Measurements from ENCODE around the gene PF4V1.

The PF4V1 gene

DNA sequence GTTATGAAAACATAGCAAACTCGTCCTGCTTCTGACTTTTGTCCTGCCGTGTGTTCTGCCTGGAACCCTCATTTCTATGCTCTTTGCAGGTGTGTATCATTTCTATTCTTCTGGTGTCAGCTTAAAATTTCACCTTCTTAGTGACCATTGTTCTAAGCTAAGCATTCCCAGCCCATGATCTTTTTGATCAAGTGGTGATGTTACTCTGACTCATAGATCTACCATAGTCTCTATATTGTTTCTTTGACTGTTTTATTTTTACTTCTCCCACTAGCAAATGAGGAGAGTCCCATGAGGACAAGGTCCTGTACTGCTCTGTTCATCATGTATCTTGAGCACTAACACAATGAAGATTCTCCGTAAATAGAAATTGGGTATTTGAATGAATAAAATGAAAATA is 30.7 kb upstream of the PF4V1 start:
- Histone ChIP-seq H4K8ac (ENCODE audit: low read depth, low read length) (no peak overlapping the region), H2AFZ (ENCODE audit: low read length) (no peak overlapping the region), H2BK15ac (ENCODE audit: low read length) (no peak overlapping the region), H3K18ac (ENCODE audit: low read length) (no peak overlapping the region), H2BK120ac (ENCODE audit: low read depth, low read length) (no peak overlapping the region), H3K27ac (replicated peaks; ENCODE audit: low read length) (no peak overlapping the region), H3K4me3 (ENCODE audit: low read length in 2 of 2) (no peak overlapping the region), H2BK5ac (ENCODE audit: low read length) (no peak overlapping the region), H3K14ac (ENCODE audit: low read length) (no peak overlapping the region), H3K4ac (ENCODE audit: low read length) (no peak overlapping the region), H2AK5ac (ENCODE audit: low read depth, low read length) (no peak overlapping the region), H2BK12ac (ENCODE audit: low read length) (no peak overlapping the region), H3K4me2 (ENCODE audit: insufficient read depth, low read length, poor library complexity, severe bottlenecking) (no peak overlapping the region), H3K9ac (ENCODE audit: low read depth, low read length, poor library complexity) (no peak overlapping the region), H3K4me1 (ENCODE audit: control insufficient read depth in 2 of 2, insufficient read depth in 1 of 2, low read depth in 1 of 2, low read length in 2 of 2) (no peaks in the 10 kb centered on the region), H3K27me3 (ENCODE audit: control insufficient read depth in 3 of 3, insufficient read depth in 3 of 3, low read depth in 1 of 3, low read length in 3 of 3) (no peaks in the 10 kb centered on the region), H4K91ac (ENCODE audit: low read depth, low read length, poor library complexity) (no peak overlapping the region), H3K23ac (ENCODE audit: low read depth, low read length, poor library complexity) (no peak overlapping the region), H3K36me3 (replicated peaks in 1 of 2; ENCODE audit: control insufficient read depth in 2 of 2, insufficient read depth in 2 of 2, low read length in 2 of 2) (no peaks in the 10 kb centered on the region), H3K79me1 (ENCODE audit: low read depth, low read length) (no peaks in the 10 kb centered on the region), H3K9me3 (replicated peaks in 1 of 2; ENCODE audit: control insufficient read depth in 2 of 2, insufficient read depth in 1 of 2, low read depth in 1 of 2, low read length in 2 of 2) (no peaks in the 10 kb centered on the region)
- no CpG with 5 or more reads among the region's 3 CpGs for WGBS, 2 donors (ENCODE audit: extremely low coverage in 2 of 2, insufficient read length in 2 of 2, insufficient replicate concordance in 1 of 2)
- no peak for DNase-seq (ENCODE audit: low spot score)

GRCh38 chr4:73822812-73823504 is 30.1 kb upstream of the PF4V1 start:
- no peak overlapping the region for H3K14ac ChIP-seq (ENCODE audit: low read length)
- H3K4me2 ChIP-seq (ENCODE audit: insufficient read depth, low read length, poor library complexity, severe bottlenecking): no peak overlapping the region
- no peaks in the 10 kb centered on the region for H3K9me3 ChIP-seq (replicated peaks in 1 of 2; ENCODE audit: control insufficient read depth in 2 of 2, insufficient read depth in 1 of 2, low read depth in 1 of 2, low read length in 2 of 2)
- no peaks in the 10 kb centered on the region for H3K79me1 ChIP-seq (ENCODE audit: low read depth, low read length)
- no peak overlapping the region for H2BK12ac ChIP-seq (ENCODE audit: low read length)
- no peak for DNase-seq (ENCODE audit: low spot score)
- no peak overlapping the region for H3K4me3 ChIP-seq (ENCODE audit: low read length in 2 of 2)
- no peak overlapping the region for H3K4ac ChIP-seq (ENCODE audit: low read length)
- no peaks in the 10 kb centered on the region for H3K36me3 ChIP-seq (replicated peaks in 1 of 2; ENCODE audit: control insufficient read depth in 2 of 2, insufficient read depth in 2 of 2, low read length in 2 of 2)
- H4K8ac ChIP-seq (ENCODE audit: low read depth, low read length): no peak overlapping the region
- H2BK120ac ChIP-seq (ENCODE audit: low read depth, low read length): no peak overlapping the region
- H3K4me1 ChIP-seq (ENCODE audit: control insufficient read depth in 2 of 2, insufficient read depth in 1 of 2, low read depth in 1 of 2, low read length in 2 of 2): no peaks in the 10 kb centered on the region
- H4K91ac ChIP-seq (ENCODE audit: low read depth, low read length, poor library complexity): no peak overlapping the region
- no peak overlapping the region for H3K27ac ChIP-seq (replicated peaks; ENCODE audit: low read length)
- H2BK5ac ChIP-seq (ENCODE audit: low read length): no peak overlapping the region
- H3K23ac ChIP-seq (ENCODE audit: low read depth, low read length, poor library complexity): no peak overlapping the region
- H2AK5ac ChIP-seq (ENCODE audit: low read depth, low read length): no peak overlapping the region
- no peak overlapping the region for H2BK15ac ChIP-seq (ENCODE audit: low read length)
- no peak overlapping the region for H2AFZ ChIP-seq (ENCODE audit: low read length)
- H3K18ac ChIP-seq (ENCODE audit: low read length): no peak overlapping the region
- no peak overlapping the region for H3K9ac ChIP-seq (ENCODE audit: low read depth, low read length, poor library complexity)
- H3K27me3 ChIP-seq (ENCODE audit: control insufficient read depth in 3 of 3, insufficient read depth in 3 of 3, low read depth in 1 of 3, low read length in 3 of 3): no peaks in the 10 kb centered on the region

DNA sequence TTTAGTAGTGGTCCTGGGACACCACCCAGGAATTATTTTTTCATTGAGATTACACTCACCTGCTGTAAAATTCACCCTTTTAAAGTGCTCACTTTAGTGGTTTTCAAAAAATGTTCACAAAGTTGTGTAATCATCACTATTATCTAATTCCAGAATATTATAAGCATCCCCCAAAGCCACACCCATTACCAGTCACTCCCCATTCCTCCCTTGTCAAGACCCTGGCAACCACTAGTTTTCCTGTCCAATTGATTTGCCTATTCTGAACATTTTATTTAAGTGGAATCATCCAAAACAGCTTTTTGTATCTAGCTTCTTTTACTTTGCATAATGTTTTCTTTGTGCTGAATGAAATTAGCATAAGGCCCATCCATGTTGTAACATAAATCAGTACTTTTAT is 29.3 kb upstream of the PF4V1 start:
- H2AK5ac ChIP-seq (ENCODE audit: low read depth, low read length): no peak overlapping the region
- H3K36me3 ChIP-seq (replicated peaks in 1 of 2; ENCODE audit: control insufficient read depth in 2 of 2, insufficient read depth in 2 of 2, low read length in 2 of 2): no peaks in the 10 kb centered on the region
- H3K4me2 ChIP-seq (ENCODE audit: insufficient read depth, low read length, poor library complexity, severe bottlenecking): no peak overlapping the region
- H4K8ac ChIP-seq (ENCODE audit: low read depth, low read length): no peak overlapping the region
- no peak overlapping the region for H2BK120ac ChIP-seq (ENCODE audit: low read depth, low read length)
- H3K4ac ChIP-seq (ENCODE audit: low read length): no peak overlapping the region
- DNase-seq (ENCODE audit: low spot score): no peak
- no peaks in the 10 kb centered on the region for H3K4me1 ChIP-seq (ENCODE audit: control insufficient read depth in 2 of 2, insufficient read depth in 1 of 2, low read depth in 1 of 2, low read length in 2 of 2)
- no peaks in the 10 kb centered on the region for H3K79me1 ChIP-seq (ENCODE audit: low read depth, low read length)
- no peaks in the 10 kb centered on the region for H3K9me3 ChIP-seq (replicated peaks in 1 of 2; ENCODE audit: control insufficient read depth in 2 of 2, insufficient read depth in 1 of 2, low read depth in 1 of 2, low read length in 2 of 2)
- no peak overlapping the region for H3K18ac ChIP-seq (ENCODE audit: low read length)
- no peak overlapping the region for H2BK15ac ChIP-seq (ENCODE audit: low read length)
- H2BK5ac ChIP-seq (ENCODE audit: low read length): no peak overlapping the region
- H3K23ac ChIP-seq (ENCODE audit: low read depth, low read length, poor library complexity): no peak overlapping the region
- no peak overlapping the region for H3K27ac ChIP-seq (replicated peaks; ENCODE audit: low read length)
- H3K4me3 ChIP-seq (ENCODE audit: low read length in 2 of 2): no peak overlapping the region
- H3K14ac ChIP-seq (ENCODE audit: low read length): no peak overlapping the region
- H2AFZ ChIP-seq (ENCODE audit: low read length): no peak overlapping the region
- H2BK12ac ChIP-seq (ENCODE audit: low read length): no peak overlapping the region
- no peak overlapping the region for H4K91ac ChIP-seq (ENCODE audit: low read depth, low read length, poor library complexity)
- no peak overlapping the region for H3K9ac ChIP-seq (ENCODE audit: low read depth, low read length, poor library complexity)
- no peaks in the 10 kb centered on the region for H3K27me3 ChIP-seq (ENCODE audit: control insufficient read depth in 3 of 3, insufficient read depth in 3 of 3, low read depth in 1 of 3, low read length in 3 of 3)

GRCh38 chr4:73828956-73829355 is 24.1 kb upstream of the PF4V1 start:
- DNase-seq (ENCODE audit: low spot score): no peak
- no peaks in the 10 kb centered on the region for H3K9me3 ChIP-seq (replicated peaks in 1 of 2; ENCODE audit: control insufficient read depth in 2 of 2, insufficient read depth in 1 of 2, low read depth in 1 of 2, low read length in 2 of 2)
- no peak overlapping the region for H2AK5ac ChIP-seq (ENCODE audit: low read depth, low read length)
- H2AFZ ChIP-seq (ENCODE audit: low read length): no peak overlapping the region
- H2BK120ac ChIP-seq (ENCODE audit: low read depth, low read length): no peak overlapping the region
- H3K36me3 ChIP-seq (replicated peaks in 1 of 2; ENCODE audit: control insufficient read depth in 2 of 2, insufficient read depth in 2 of 2, low read length in 2 of 2): no peaks in the 10 kb centered on the region
- no peak overlapping the region for H2BK5ac ChIP-seq (ENCODE audit: low read length)
- H3K4me2 ChIP-seq (ENCODE audit: insufficient read depth, low read length, poor library complexity, severe bottlenecking): no peak overlapping the region
- H4K91ac ChIP-seq (ENCODE audit: low read depth, low read length, poor library complexity): no peak overlapping the region
- H3K18ac ChIP-seq (ENCODE audit: low read length): no peak overlapping the region
- no peak overlapping the region for H2BK15ac ChIP-seq (ENCODE audit: low read length)
- H3K4me1 ChIP-seq (ENCODE audit: control insufficient read depth in 2 of 2, insufficient read depth in 1 of 2, low read depth in 1 of 2, low read length in 2 of 2): no peaks in the 10 kb centered on the region
- no peak overlapping the region for H3K23ac ChIP-seq (ENCODE audit: low read depth, low read length, poor library complexity)
- H3K4me3 ChIP-seq (ENCODE audit: low read length in 2 of 2): no peak overlapping the region
- H2BK12ac ChIP-seq (ENCODE audit: low read length): no peak overlapping the region
- H3K4ac ChIP-seq (ENCODE audit: low read length): no peak overlapping the region
- H3K79me1 ChIP-seq (ENCODE audit: low read depth, low read length): no peaks in the 10 kb centered on the region
- H3K14ac ChIP-seq (ENCODE audit: low read length): no peak overlapping the region
- H4K8ac ChIP-seq (ENCODE audit: low read depth, low read length): no peak overlapping the region
- H3K27me3 ChIP-seq (ENCODE audit: control insufficient read depth in 3 of 3, insufficient read depth in 3 of 3, low read depth in 1 of 3, low read length in 3 of 3): no peaks in the 10 kb centered on the region
- H3K27ac ChIP-seq (replicated peaks; ENCODE audit: low read length): no peak overlapping the region
- no peak overlapping the region for H3K9ac ChIP-seq (ENCODE audit: low read depth, low read length, poor library complexity)
- WGBS, 2 donors (ENCODE audit: extremely low coverage in 2 of 2, insufficient read length in 2 of 2, insufficient replicate concordance in 1 of 2): no CpG with 5 or more reads among the region's 3 CpGs

Measured in neuronal stem cell (in vitro differentiated cells).